ENCODE results near the gene SPAG5. TPM values are rescaled to one million over a fixed set of nuclear protein-coding genes. Genes with fewer than 3 reads are reported as not detected.

SPAG5 gene
- total RNA-seq, 1 donor, result 4.3 TPM

GRCh38 chr17:28551421-28552175, 47.2 kb downstream of the SPAG5 start:
- DNase-seq (ENCODE audit: insufficient read length, low spot score, missing footprints), result peak; percentile 96
- Histone ChIP-seq H3K36me3 (ENCODE audit: insufficient read depth, low read length) (peaks cover 41% of the 10 kb centered on the region), H3K4me2 (ENCODE audit: insufficient read depth, low read length) (peak overlapping the region; percentile 90), H2AFZ (ENCODE audit: low read length) (peak overlapping the region; percentile 81), H3K4me1 (ENCODE audit: insufficient read depth, low read length) (peaks cover 5% of the 10 kb centered on the region), H3K9me3 (ENCODE audit: low read depth, low read length) (no peaks in the 10 kb centered on the region), H3K27me3 (ENCODE audit: insufficient read depth, low read length) (no peaks in the 10 kb centered on the region), H3K27ac (ENCODE audit: low read depth, low read length) (no peak overlapping the region), H3K79me2 (ENCODE audit: insufficient read depth, low read length) (peaks cover 20% of the 10 kb centered on the region), H3K4me3 (ENCODE audit: insufficient read depth, low read length) (peak overlapping the region; percentile 81), H4K20me1 (ENCODE audit: insufficient read depth, low read length) (peaks cover 39% of the 10 kb centered on the region)
- no peak for TF ChIP-seq CTCF (IDR thresholded peaks at IDR 0.05; ENCODE audit: extremely low read depth, low read depth, low read length)

GRCh38 chr17:28550858-28551257, 48.0 kb downstream of the SPAG5 start:
- no peak for TF ChIP-seq CTCF (IDR thresholded peaks at IDR 0.05; ENCODE audit: extremely low read depth, low read depth, low read length)
- Histone ChIP-seq H2AFZ (ENCODE audit: low read length) (no peak overlapping the region), H3K27me3 (ENCODE audit: insufficient read depth, low read length) (no peaks in the 10 kb centered on the region), H3K27ac (ENCODE audit: low read depth, low read length) (no peak overlapping the region), H3K79me2 (ENCODE audit: insufficient read depth, low read length) (peaks cover 20% of the 10 kb centered on the region), H3K9me3 (ENCODE audit: low read depth, low read length) (no peaks in the 10 kb centered on the region), H3K4me1 (ENCODE audit: insufficient read depth, low read length) (peaks cover 5% of the 10 kb centered on the region), H4K20me1 (ENCODE audit: insufficient read depth, low read length) (peaks cover 39% of the 10 kb centered on the region), H3K36me3 (ENCODE audit: insufficient read depth, low read length) (peaks cover 33% of the 10 kb centered on the region), H3K4me2 (ENCODE audit: insufficient read depth, low read length) (no peak overlapping the region), H3K4me3 (ENCODE audit: insufficient read depth, low read length) (no peak overlapping the region)
- no peak for DNase-seq (ENCODE audit: insufficient read length, low spot score, missing footprints)

GRCh38 chr17:28549236-28550132, 49.3 kb downstream of the SPAG5 start:
- Histone ChIP-seq H3K4me1 (ENCODE audit: insufficient read depth, low read length) (peaks cover 5% of the 10 kb centered on the region), H3K4me2 (ENCODE audit: insufficient read depth, low read length) (no peak overlapping the region), H3K9me3 (ENCODE audit: low read depth, low read length) (no peaks in the 10 kb centered on the region), H3K27me3 (ENCODE audit: insufficient read depth, low read length) (no peaks in the 10 kb centered on the region), H2AFZ (ENCODE audit: low read length) (no peak overlapping the region), H3K79me2 (ENCODE audit: insufficient read depth, low read length) (peaks cover 20% of the 10 kb centered on the region), H3K4me3 (ENCODE audit: insufficient read depth, low read length) (no peak overlapping the region), H3K27ac (ENCODE audit: low read depth, low read length) (no peak overlapping the region), H3K36me3 (ENCODE audit: insufficient read depth, low read length) (peaks cover 22% of the 10 kb centered on the region), H4K20me1 (ENCODE audit: insufficient read depth, low read length) (peaks cover 39% of the 10 kb centered on the region)
- no peak for DNase-seq (ENCODE audit: insufficient read length, low spot score, missing footprints)
- no peak for TF ChIP-seq CTCF (IDR thresholded peaks at IDR 0.05; ENCODE audit: extremely low read depth, low read depth, low read length)
